GM10248 (cell line): ENCODE measurements around the gene SULT1E1.

Experiments used
- CTCF ChIA-PET: fragments of 300-600 bp; sonication (Branson Sonifier 250); formaldehyde crosslinking; extraction: SDS; loops from one replicate; lab custom pipeline; 2021; ENCODE audit warnings: antibody characterized with exemption; lab: Yijun Ruan, JAX
- POLR2A ChIA-PET: fragments of 350-650 bp; sonication (Branson Sonifier 250); formaldehyde crosslinking; extraction: SDS; loops from one replicate; lab custom pipeline; 2020; ENCODE audit warnings: antibody characterized with exemption; lab: Yijun Ruan, JAX
- DNase-seq: peaks from one replicate; pipeline ENCODE4 v3.0.0; 2012; ENCODE audit errors: extremely low spot score
- CTCF ChIP-seq: IDR thresholded peaks from 2 replicates; pipeline ENCODE4 v1.5.1; 2012; ENCODE audit warnings: mild to moderate bottlenecking, low read depth; ENCODE audit errors: extremely low read depth, missing control alignments, control extremely low read depth

The SULT1E1 gene

GRCh38 chr4:69875576-69875975, 15.6 kb upstream of the SULT1E1 start:
- POLR2A ChIA-PET = no interaction called here
- no peak for DNase-seq
- CTCF ChIA-PET = no interaction called here
- TF ChIP-seq CTCF = no peak

GRCh38 chr4:69874507-69874906, 14.6 kb upstream of the SULT1E1 start:
- no peak for DNase-seq
- no peak for TF ChIP-seq CTCF
- POLR2A ChIA-PET = no interaction called here
- CTCF ChIA-PET = no interaction called here

GRCh38 chr4:69861756-69862155, 1.8 kb upstream of the SULT1E1 start:
- TF ChIP-seq CTCF = no peak
- POLR2A ChIA-PET = no interaction called here
- CTCF ChIA-PET = no interaction called here

GRCh38 chr4:69860521-69861298, 765 bp upstream of the SULT1E1 start:
- TF ChIP-seq CTCF = no peak
- ChIA-PET POLR2A (no interaction called here), CTCF (interaction anchor here (1.6 kb wide), 1 partner anchor 18 kb away, joined by 3 read pairs; no protein-coding TSS in a partner anchor)
- no peak for DNase-seq

More at GRCh38 chr4:69861756-69862155, 1.8 kb upstream of the SULT1E1 start:
- no peak for DNase-seq

- CTCF ChIA-PET = interaction anchor here (0.7 kb wide), 1 partner anchor 9 kb away, joined by 3 read pairs; no protein-coding TSS in a partner anchor
- POLR2A ChIA-PET = no interaction called here
- no peak for TF ChIP-seq CTCF
- DNase-seq = no peak
These were observed 732 bp downstream of the SULT1E1 start for GRCh38 chr4:69859140-69859685.

- POLR2A ChIA-PET = no interaction called here
- no peak for DNase-seq
- TF ChIP-seq CTCF = no peak
- CTCF ChIA-PET = interaction anchor here (0.7 kb wide), 1 partner anchor 10 kb away, joined by 3 read pairs; no protein-coding TSS in a partner anchor
These were observed 1.3 kb downstream of the SULT1E1 start for GRCh38 chr4:69858690-69859089.
